Natural killer cell treated with Interleukin-12 subunit alpha and Interleukin-12 subunit beta and Interleukin-15 and Interleukin-18, amount 100 ng/mL, for 72 hours (primary cell): ENCODE data around the gene SH3RF1. TPM values are rescaled to one million over a fixed set of nuclear protein-coding genes. Genes with fewer than 3 reads are reported as not detected.
"Not testable (repeated sequence)": the region's sequence is repeated elsewhere in the genome, so short reads cannot be mapped to it uniquely, and the experiment has no call there.

Source experiments
- ATAC-seq, 2 donors: fragments of 150-1000 bp; cut with Tn5 transposase in 1 of 2; sonication (Bioruptor Pico), chemical (Tn5 transposase) in 1 of 2; 2 replicates each; pipeline ENCODE4 v1.10.0; 2021
- DNase-seq: peaks from one replicate; pipeline ENCODE4 v3.0.0; 2022; ENCODE audit warnings: low spot score
- H3K27ac Mint-ChIP-seq, 2 donors: 1 replicate in 1 of 2; 2 replicates in 1 of 2; pipeline ENCODE4 v1.8.0; 2022; ENCODE audit warnings: mixed read lengths in 2 of 2, mild to moderate bottlenecking in 1 of 2, moderate library complexity in 1 of 2
- H3K27me3 Mint-ChIP-seq, 2 donors: 1 replicate in 1 of 2; 2 replicates in 1 of 2; pipeline ENCODE4 v1.8.0; 2022; ENCODE audit warnings: mixed read lengths in 2 of 2
- H3K36me3 Mint-ChIP-seq: one replicate; pipeline ENCODE4 v1.8.0; 2022; ENCODE audit warnings: mixed read lengths
- H3K4me1 Mint-ChIP-seq, 2 donors: 1 replicate in 1 of 2; 2 replicates in 1 of 2; pipeline ENCODE4 v1.8.0; 2022; ENCODE audit warnings: low read depth in 2 of 2, mixed read lengths in 2 of 2, mild to moderate bottlenecking in 1 of 2
- H3K4me3 Mint-ChIP-seq: one replicate; pipeline ENCODE4 v1.8.0; 2022; ENCODE audit warnings: mixed read lengths
- H3K9me3 Mint-ChIP-seq: 2 replicates; pipeline ENCODE4 v1.8.0; 2022; ENCODE audit warnings: mixed read lengths
- total RNA-seq, 2 donors: library from RNA; stranded (reverse); gene quantifications; one replicate each; pipeline ENCODE4 v1.2.3, GENCODE V29; 2022

Gene SH3RF1
- total RNA-seq, 2 donors from 2014 or later: 0.64 to 1.3 TPM

DNA sequence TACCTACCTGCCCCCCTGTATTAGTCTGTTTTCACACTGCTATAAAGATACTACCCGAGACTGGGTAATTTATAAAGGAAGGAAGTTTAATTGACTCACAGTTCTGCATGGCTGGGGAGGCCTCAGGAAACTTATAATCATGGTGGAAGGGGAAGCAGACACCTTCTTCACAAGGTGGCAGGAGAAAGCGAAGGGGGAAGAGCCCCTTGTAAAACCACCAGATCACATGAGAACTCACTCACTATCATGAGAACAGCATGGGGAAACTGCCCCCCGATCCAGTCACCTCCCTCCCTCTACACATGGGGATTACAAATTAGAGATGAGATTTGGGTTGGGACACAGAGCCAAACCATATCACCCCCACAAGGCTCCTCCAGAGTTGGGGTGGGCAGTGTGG lies 17.2 kb upstream of the SH3RF1 start:
- H3K9me3 Mint-ChIP-seq, H3K4me3 Mint-ChIP-seq, H3K4me1 Mint-ChIP-seq, ATAC-seq, H3K36me3 Mint-ChIP-seq, DNase-seq, H3K27ac Mint-ChIP-seq: not testable (repeated sequence)
- peaks cover 6 to 18% of the 10 kb centered on the region in 2 donors for H3K27me3 Mint-ChIP-seq

GRCh38 chr4:169286562-169287301 lies 16.0 kb upstream of the SH3RF1 start:
- Mint-ChIP-seq H3K4me3 (no peak overlapping the region), H3K27ac (no peak overlapping the region), H3K4me1 (no peaks in the 10 kb centered on the region), H3K36me3 (no peaks in the 10 kb centered on the region), H3K9me3 (no peaks in the 10 kb centered on the region), H3K27me3 (peaks cover 0 to 8% of the 10 kb centered on the region in 2 donors)
- DNase-seq (no peak), ATAC-seq (no peak)

DNA sequence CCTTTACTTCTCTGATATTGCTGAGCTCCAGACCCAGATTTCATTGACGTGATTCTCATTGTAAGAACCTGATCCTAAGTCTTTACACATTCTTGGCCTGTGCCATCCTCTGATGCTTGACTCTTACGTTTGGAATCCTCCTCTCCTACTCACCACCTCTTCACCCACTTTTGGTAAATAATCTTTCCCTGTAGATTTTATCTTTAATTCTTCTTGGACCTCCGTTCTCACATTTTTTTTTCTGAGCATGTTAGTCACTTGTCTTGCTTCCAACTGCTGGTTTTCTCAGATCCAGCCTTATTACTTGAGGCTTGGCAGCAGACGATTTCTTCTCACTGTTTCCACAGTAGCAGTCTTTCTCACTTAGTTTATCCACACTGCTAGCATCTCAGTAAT lies 12.4 kb upstream of the SH3RF1 start:
- Mint-ChIP-seq H3K36me3 (no peaks in the 10 kb centered on the region), H3K27ac (no peak overlapping the region), H3K4me3 (no peak overlapping the region), H3K9me3 (no peaks in the 10 kb centered on the region), H3K27me3 (peaks cover 3 to 10% of the 10 kb centered on the region in 2 donors), H3K4me1 (no peaks in the 10 kb centered on the region)
- ATAC-seq (no peak), DNase-seq (no peak)

GRCh38 chr4:169282429-169283113 lies 11.8 kb upstream of the SH3RF1 start:
- Mint-ChIP-seq H3K4me3 (no peak overlapping the region), H3K27ac (no peak overlapping the region), H3K27me3 (peaks cover 3 to 10% of the 10 kb centered on the region in 2 donors), H3K36me3 (no peaks in the 10 kb centered on the region), H3K9me3 (no peaks in the 10 kb centered on the region), H3K4me1 (no peaks in the 10 kb centered on the region)
- ATAC-seq: peak; percentile 20 to 24
- no peak for DNase-seq

DNA sequence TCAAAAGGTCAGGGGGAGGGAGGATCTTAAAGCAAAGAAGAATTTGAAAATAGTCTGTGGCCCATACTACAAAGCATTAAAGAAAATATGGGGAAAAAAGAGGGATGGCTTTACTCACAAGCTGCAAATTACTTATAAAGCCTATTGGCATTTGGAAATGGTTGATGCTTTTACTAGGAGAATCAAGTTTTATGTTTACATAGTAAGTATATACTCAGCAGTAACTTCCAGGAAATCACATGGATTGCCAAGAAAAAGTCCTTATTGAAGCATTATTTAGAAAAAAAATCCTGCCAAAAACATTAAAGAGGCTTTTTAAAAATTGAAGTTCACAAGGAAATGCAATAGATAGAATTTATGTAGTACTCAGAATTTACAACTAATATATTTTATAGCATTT lies 8.4 kb upstream of the SH3RF1 start:
- peaks cover 19 to 30% of the 10 kb centered on the region in 2 donors for H3K27me3 Mint-ChIP-seq
- DNase-seq (no peak), ATAC-seq (no peak)
- H3K36me3 Mint-ChIP-seq: no peaks in the 10 kb centered on the region
- no peak overlapping the region for H3K27ac Mint-ChIP-seq
- H3K4me3 Mint-ChIP-seq: no peak overlapping the region
- no peaks in the 10 kb centered on the region for H3K9me3 Mint-ChIP-seq
- H3K4me1 Mint-ChIP-seq: no peaks in the 10 kb centered on the region

GRCh38 chr4:169278624-169279023 lies 7.9 kb upstream of the SH3RF1 start:
- H3K4me1 Mint-ChIP-seq: no peaks in the 10 kb centered on the region
- H3K27me3 Mint-ChIP-seq: peaks cover 19 to 30% of the 10 kb centered on the region in 2 donors
- no peak overlapping the region for H3K4me3 Mint-ChIP-seq
- DNase-seq (no peak), ATAC-seq (no peak)
- H3K9me3 Mint-ChIP-seq: no peaks in the 10 kb centered on the region
- H3K36me3 Mint-ChIP-seq: no peaks in the 10 kb centered on the region
- no peak overlapping the region for H3K27ac Mint-ChIP-seq

- H3K4me1 Mint-ChIP-seq, H3K27ac Mint-ChIP-seq, ATAC-seq: not testable (repeated sequence)
Observed at GRCh38 chr4:169277838-169278237, 7.1 kb upstream of the SH3RF1 start.

GRCh38 chr4:169275180-169275579 lies 4.4 kb upstream of the SH3RF1 start:
- Mint-ChIP-seq H3K27me3 (peaks cover 19 to 41% of the 10 kb centered on the region in 2 donors), H3K36me3 (no peaks in the 10 kb centered on the region), H3K27ac (no peak overlapping the region), H3K4me3 (no peak overlapping the region), H3K9me3 (no peaks in the 10 kb centered on the region), H3K4me1 (no peaks in the 10 kb centered on the region)
- DNase-seq (no peak), ATAC-seq (no peak)

More at GRCh38 chr4:169277838-169278237, 7.1 kb upstream of the SH3RF1 start:
- not testable (repeated sequence) for DNase-seq, H3K36me3 Mint-ChIP-seq, H3K9me3 Mint-ChIP-seq, H3K4me3 Mint-ChIP-seq
- H3K27me3 Mint-ChIP-seq: peaks cover 19 to 32% of the 10 kb centered on the region in 2 donors

- peaks cover 22 to 43% of the 10 kb centered on the region in 2 donors for H3K27me3 Mint-ChIP-seq
Observed at GRCh38 chr4:169274033-169274432, 3.3 kb upstream of the SH3RF1 start.

GRCh38 chr4:169272265-169272886 lies 1.6 kb upstream of the SH3RF1 start:
- no peak for ATAC-seq

More at GRCh38 chr4:169274033-169274432, 3.3 kb upstream of the SH3RF1 start:
- ATAC-seq (no peak), DNase-seq (no peak)
- no peak overlapping the region for H3K27ac Mint-ChIP-seq
- H3K9me3 Mint-ChIP-seq: no peaks in the 10 kb centered on the region
- no peak overlapping the region for H3K4me3 Mint-ChIP-seq
- peaks cover 0 to 3% of the 10 kb centered on the region in 2 donors for H3K4me1 Mint-ChIP-seq
- H3K36me3 Mint-ChIP-seq: no peaks in the 10 kb centered on the region

GRCh38 chr4:169271692-169272007 lies 894 bp upstream of the SH3RF1 start:
- Mint-ChIP-seq H3K27ac (no peak overlapping the region), H3K9me3 (no peaks in the 10 kb centered on the region), H3K4me1 (peaks cover 0 to 3% of the 10 kb centered on the region in 2 donors), H3K36me3 (no peaks in the 10 kb centered on the region), H3K4me3 (peak overlapping the region; percentile 34), H3K27me3 (peaks cover 24 to 46% of the 10 kb centered on the region in 2 donors)
- DNase-seq (no peak), ATAC-seq (no peak)

More at GRCh38 chr4:169272265-169272886, 1.6 kb upstream of the SH3RF1 start:
- no peak overlapping the region for H3K27ac Mint-ChIP-seq
- H3K9me3 Mint-ChIP-seq: no peaks in the 10 kb centered on the region
- H3K36me3 Mint-ChIP-seq: no peaks in the 10 kb centered on the region
- H3K4me3 Mint-ChIP-seq: peak overlapping the region; percentile 34
- DNase-seq: no peak
- H3K4me1 Mint-ChIP-seq: peaks cover 0 to 3% of the 10 kb centered on the region in 2 donors
- peaks cover 21 to 39% of the 10 kb centered on the region in 2 donors for H3K27me3 Mint-ChIP-seq

DNA sequence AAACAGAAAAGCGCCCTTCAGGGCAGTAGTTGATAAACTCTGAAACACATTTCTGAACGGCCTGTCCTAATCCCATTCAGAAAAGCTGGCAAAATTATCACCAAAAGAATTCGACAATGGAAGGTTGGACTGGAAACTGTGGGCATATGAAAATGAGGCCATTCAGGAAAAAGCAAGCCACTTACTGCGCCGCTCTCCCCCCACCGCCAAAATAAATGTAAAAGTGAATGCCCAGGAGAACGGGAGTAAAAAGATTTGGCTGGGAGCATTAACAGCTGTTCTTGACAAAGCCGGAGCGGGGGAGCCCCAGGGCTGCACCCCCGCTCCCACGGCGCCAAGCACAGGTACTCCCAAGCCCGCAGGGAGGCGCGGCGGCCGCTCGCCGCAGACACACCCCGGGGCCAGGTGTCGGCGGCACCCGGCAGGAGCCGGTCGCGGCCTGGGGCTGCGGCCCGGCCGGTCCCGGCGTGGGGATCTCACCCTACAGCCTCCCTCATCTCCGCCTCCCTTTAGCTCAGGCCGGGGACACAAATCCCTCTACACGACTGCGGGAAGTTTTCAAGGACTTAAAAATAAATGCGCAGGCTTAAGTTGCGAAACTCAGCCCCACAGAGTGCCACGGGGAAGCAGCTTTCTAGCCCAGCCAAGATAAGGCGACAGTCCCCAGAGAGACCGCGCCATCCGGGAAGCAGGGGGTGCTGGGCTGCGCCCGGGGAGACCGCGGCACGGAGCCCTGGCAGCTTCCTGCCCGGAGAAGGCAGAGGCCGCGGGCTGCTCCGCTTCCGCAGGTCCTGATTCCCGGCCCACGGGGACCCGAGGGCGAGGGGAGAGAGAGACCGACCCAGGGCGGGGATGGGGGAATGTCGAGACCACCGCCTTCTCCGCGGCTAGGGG lies 593 bp downstream of the SH3RF1 start:
- Mint-ChIP-seq H3K27ac (no peak overlapping the region), H3K4me1 (peaks cover 0 to 3% of the 10 kb centered on the region in 2 donors), H3K27me3 (peaks cover 20 to 47% of the 10 kb centered on the region in 2 donors), H3K4me3 (peak overlapping the region; percentile 67), H3K9me3 (no peaks in the 10 kb centered on the region), H3K36me3 (no peaks in the 10 kb centered on the region)
- ATAC-seq (peak; percentile 82 to 85), DNase-seq (no peak)
